Activated CD8-positive, alpha-beta memory T cell treated with anti-CD3 and anti-CD28 coated beads for 48 hours (primary cell): ENCODE data around the gene CHTOP.
"Not testable (repeated sequence)": the region's sequence is repeated elsewhere in the genome, so short reads cannot be mapped to it uniquely, and the experiment has no call there.

ENCODE experiments used
- DNase-seq, 3 experiments: peaks; one replicate each; pipeline ENCODE4 v3.0.0-alpha.2; 2020; ENCODE audit warnings: low read depth in 2 of 3, low spot score in 2 of 3

The CHTOP gene

GRCh38 chr1:153631047-153632022 lies 2.5 kb upstream of the CHTOP start:
- DNase-seq: no peak

GRCh38 chr1:153633161-153633753 lies 609 bp upstream of the CHTOP start:
- no peak for DNase-seq

- DNase-seq: no peak
Measured at GRCh38 chr1:153635872-153636271, 2.0 kb downstream of the CHTOP start.

- no peak for DNase-seq
Measured at GRCh38 chr1:153636312-153636711, 2.4 kb downstream of the CHTOP start.

GRCh38 chr1:153638261-153638660 lies 4.4 kb downstream of the CHTOP start:
- no peak for DNase-seq

GRCh38 chr1:153639280-153639679 lies 5.4 kb downstream of the CHTOP start:
- DNase-seq: no peak

GRCh38 chr1:153640213-153640612 lies 6.3 kb downstream of the CHTOP start:
- DNase-seq: not testable (repeated sequence)

- no peak for DNase-seq
Measured at GRCh38 chr1:153640861-153641260, 7.0 kb downstream of the CHTOP start.

- DNase-seq: no peak
Measured at GRCh38 chr1:153642161-153642560, 8.3 kb downstream of the CHTOP start.

GRCh38 chr1:153643100-153643499 lies 9.2 kb downstream of the CHTOP start:
- no peak for DNase-seq

- DNase-seq: no peak
Measured at GRCh38 chr1:153643816-153644215, 9.9 kb downstream of the CHTOP start.

- no peak for DNase-seq
Measured at GRCh38 chr1:153646672-153647345, 12.9 kb downstream of the CHTOP start.

GRCh38 chr1:153647346-153647714 lies 13.5 kb downstream of the CHTOP start:
- no peak for DNase-seq

GRCh38 chr1:153648000-153648643 lies 14.3 kb downstream of the CHTOP start:
- no peak for DNase-seq

GRCh38 chr1:153649137-153649862 lies 15.4 kb downstream of the CHTOP start:
- DNase-seq: no peak

GRCh38 chr1:153649863-153650235 lies 16.0 kb downstream of the CHTOP start:
- DNase-seq: no peak

GRCh38 chr1:153651771-153652170 lies 17.9 kb downstream of the CHTOP start:
- no peak for DNase-seq

- no peak for DNase-seq
Measured at GRCh38 chr1:153652805-153653500, 19.1 kb downstream of the CHTOP start.

- no peak for DNase-seq
Measured at GRCh38 chr1:153655333-153655732, 21.5 kb downstream of the CHTOP start.
